IMR-90 (cell line): ENCODE data around the gene SLC2A10. TPM values are rescaled to one million over a fixed set of nuclear protein-coding genes. Genes with fewer than 3 reads are reported as not detected.

Experiments used
- ATAC-seq: fragments of 200-7000 bp; cut with Tn5 transposase; 2 replicates; pipeline ENCODE4 v1.9.1; 2020; ENCODE audit warnings: low read depth, mild to moderate bottlenecking, moderate library complexity
- BruUV-seq: library from RNA; stranded (reverse); fragments of 400-500 nt; replicated peaks from 2 replicates; lab custom pipeline; 2021; lab: Mats Ljungman, UMichigan
- CTCF ChIA-PET: fragments of 300-600 bp; formaldehyde crosslinking; extraction: SDS; loops from one replicate; lab custom pipeline; 2021; ENCODE audit warnings: antibody characterized with exemption; lab: Yijun Ruan, JAX
- POLR2A ChIA-PET: fragments of 300-600 bp; sonication (Branson Sonifier 250); formaldehyde crosslinking; loops from one replicate; lab custom pipeline; 2022; ENCODE audit warnings: antibody characterized with exemption; ENCODE audit not compliant: unreplicated experiment; lab: Charles Lee
- DNase-seq: peaks from one replicate; pipeline ENCODE4 v3.0.0; 2013
- H2AFZ ChIP-seq: replicated peaks from 2 replicates; pipeline ENCODE3; 2013; ENCODE audit warnings: low read length, mild to moderate bottlenecking; ENCODE audit not compliant: poor library complexity
- H2AK5ac ChIP-seq: 2 replicates; pipeline ENCODE4 v1.6.1; 2013; ENCODE audit warnings: low read depth, low read length, inconsistent platforms
- H2AK9ac ChIP-seq: replicated peaks from 2 replicates; pipeline ENCODE3; 2013; ENCODE audit warnings: mild to moderate bottlenecking, low read depth, low read length, moderate library complexity; ENCODE audit not compliant: poor library complexity
- H2BK120ac ChIP-seq: 2 replicates; pipeline ENCODE4 v1.6.1; 2013; ENCODE audit warnings: low read depth, low read length, inconsistent platforms
- H2BK15ac ChIP-seq: 3 replicates; pipeline ENCODE4 v1.6.1; 2013; ENCODE audit warnings: low read depth, low read length, inconsistent platforms
- H2BK20ac ChIP-seq: 2 replicates; pipeline ENCODE4 v1.6.1; 2013; ENCODE audit warnings: low read depth, mild to moderate bottlenecking, inconsistent platforms, low read length, moderate library complexity
- H2BK5ac ChIP-seq: 2 replicates; pipeline ENCODE4 v1.6.1; 2013; ENCODE audit warnings: mild to moderate bottlenecking, low read depth, low read length, inconsistent platforms; ENCODE audit not compliant: poor library complexity, severe bottlenecking
- H3K14ac ChIP-seq: replicated peaks from 2 replicates; pipeline ENCODE4 v1.6.1; 2013; ENCODE audit warnings: low read depth, low read length, inconsistent platforms
- H3K18ac ChIP-seq: 2 replicates; pipeline ENCODE4 v1.6.1; 2013; ENCODE audit warnings: low read depth, low read length, control low read depth
- H3K23ac ChIP-seq: 2 replicates; pipeline ENCODE4 v1.6.1; 2013; ENCODE audit warnings: low read depth, low read length, inconsistent platforms
- H3K27ac ChIP-seq: 2 replicates; pipeline ENCODE4 v1.5.1; 2013; ENCODE audit warnings: mild to moderate bottlenecking, control low read depth, low read length; ENCODE audit not compliant: insufficient read depth
- H3K27me3 ChIP-seq: 2 replicates; pipeline ENCODE4 v1.6.1; 2013; ENCODE audit warnings: low read length; ENCODE audit not compliant: control insufficient read depth, insufficient read depth
- H3K36me3 ChIP-seq: 2 replicates; pipeline ENCODE4 v1.6.1; 2013; ENCODE audit warnings: low read length, mixed read lengths; ENCODE audit not compliant: control insufficient read depth, insufficient read depth
- H3K4ac ChIP-seq: 2 replicates; pipeline ENCODE4 v1.6.1; 2013; ENCODE audit warnings: low read depth, low read length, inconsistent platforms
- H3K4me1 ChIP-seq: 2 replicates; pipeline ENCODE4 v1.6.1; 2013; ENCODE audit warnings: low read length, mixed read lengths; ENCODE audit not compliant: control insufficient read depth, insufficient read depth
- H3K4me2 ChIP-seq: 2 replicates; pipeline ENCODE4 v1.6.1; 2013; ENCODE audit warnings: low read depth, mild to moderate bottlenecking, control low read depth, low read length, moderate library complexity
- H3K4me3 ChIP-seq: 2 replicates; pipeline ENCODE4 v1.5.1; 2013; ENCODE audit warnings: low read depth, mild to moderate bottlenecking, control low read depth, low read length, moderate library complexity; ENCODE audit not compliant: insufficient read depth
- H3K56ac ChIP-seq: 2 replicates; pipeline ENCODE4 v1.6.1; 2013; ENCODE audit warnings: low read length, inconsistent platforms; ENCODE audit not compliant: insufficient read depth; ENCODE audit errors: extremely low read depth
- H3K79me1 ChIP-seq, 2 experiments: 2 replicates each; pipeline ENCODE4 v1.6.1; 2013; ENCODE audit warnings: low read length in 2 of 2, inconsistent platforms in 1 of 2, low read depth in 1 of 2
- H3K9ac ChIP-seq: 2 replicates; pipeline ENCODE4 v1.6.1; 2013; ENCODE audit warnings: low read depth, low read length, control low read depth
- H3K9me1 ChIP-seq: 2 replicates; pipeline ENCODE4 v1.6.1; 2013; ENCODE audit warnings: low read length, inconsistent platforms; ENCODE audit not compliant: insufficient read depth
- H3K9me3 ChIP-seq: 2 replicates; pipeline ENCODE4 v1.6.1; 2013; ENCODE audit warnings: low read length; ENCODE audit not compliant: control insufficient read depth, insufficient read depth
- H4K20me1 ChIP-seq: 2 replicates; pipeline ENCODE4 v1.6.1; 2013; ENCODE audit warnings: low read length, inconsistent platforms; ENCODE audit not compliant: insufficient read depth
- H4K5ac ChIP-seq: 2 replicates; pipeline ENCODE4 v1.6.1; 2013; ENCODE audit warnings: mild to moderate bottlenecking, low read depth, low read length, control low read depth
- H4K8ac ChIP-seq, 2 experiments: 2 replicates each; pipeline ENCODE4 v1.6.1; 2013; ENCODE audit warnings: low read depth in 2 of 2, low read length in 2 of 2, control low read depth in 1 of 2, inconsistent platforms in 1 of 2
- H4K91ac ChIP-seq: 2 replicates; pipeline ENCODE4 v1.6.1; 2013; ENCODE audit warnings: low read depth, low read length, inconsistent platforms; ENCODE audit not compliant: insufficient read depth
- BHLHE40 ChIP-seq: fragments of 150-350 bp; IDR thresholded peaks from 2 replicates; pipeline ENCODE4 v1.6.1; 2016; ENCODE audit warnings: mild to moderate bottlenecking, low read depth, low read length
- CEBPB ChIP-seq: IDR thresholded peaks from 2 replicates; pipeline ENCODE4 v1.6.1; 2012; ENCODE audit warnings: low read depth, low read length, improper control_type of control experiment
- CHD1 ChIP-seq: IDR thresholded peaks from 2 replicates; pipeline ENCODE4 v1.6.1; 2012; ENCODE audit warnings: low read depth, low read length, improper control_type of control experiment
- CTCF ChIP-seq: conservative IDR thresholded peaks from 2 replicates; pipeline ENCODE4 v1.5.1; 2012; ENCODE audit warnings: mild to moderate bottlenecking, low read depth, low read length, improper control_type of control experiment
- FOS ChIP-seq: fragments of 150-350 bp; IDR thresholded peaks from 2 replicates; pipeline ENCODE4 v1.6.1; 2016; ENCODE audit warnings: low read depth, low read length
- MAFK ChIP-seq: IDR thresholded peaks from 2 replicates; pipeline ENCODE4 v1.6.1; 2012; ENCODE audit warnings: low read depth, low read length, improper control_type of control experiment
- MAZ ChIP-seq: IDR thresholded peaks from 2 replicates; pipeline ENCODE4 v1.6.1; 2012; ENCODE audit warnings: low read depth, mild to moderate bottlenecking, low read length, improper control_type of control experiment, moderate library complexity, borderline replicate concordance
- MXI1 ChIP-seq: IDR thresholded peaks from 2 replicates; pipeline ENCODE4 v1.6.1; 2012; ENCODE audit warnings: low read depth, mild to moderate bottlenecking, low read length, moderate library complexity, borderline replicate concordance
- NFE2L2 ChIP-seq: fragments of 150-350 bp; IDR thresholded peaks from 2 replicates; pipeline ENCODE4 v1.6.1; 2016; ENCODE audit warnings: low read depth, mild to moderate bottlenecking, low read length
- POLR2A ChIP-seq: IDR thresholded peaks from 2 replicates; pipeline ENCODE4 v1.6.1; 2012; ENCODE audit warnings: mild to moderate bottlenecking, low read depth, low read length
- RAD21 ChIP-seq: IDR thresholded peaks from 2 replicates; pipeline ENCODE4 v1.6.1; 2012; ENCODE audit warnings: low read length, improper control_type of control experiment
- RCOR1 ChIP-seq: IDR thresholded peaks from 2 replicates; pipeline ENCODE4 v1.6.1; 2012; ENCODE audit warnings: mild to moderate bottlenecking, low read length, improper control_type of control experiment; ENCODE audit not compliant: insufficient replicate concordance
- RFX5 ChIP-seq: IDR thresholded peaks from 2 replicates; pipeline ENCODE4 v1.8.0; 2012; ENCODE audit warnings: low read depth, mild to moderate bottlenecking, low read length, moderate library complexity
- SMC3 ChIP-seq: fragments of 150-350 bp; IDR thresholded peaks from 2 replicates; pipeline ENCODE4 v1.6.1; 2016; ENCODE audit warnings: low read depth, mild to moderate bottlenecking, antibody characterized with exemption, low read length, moderate library complexity
- WGBS, 2 experiments: methylation state at CpG; one replicate each; pipeline versions ENCODE4 v1.1.5 to v1.1.7; 2013; ENCODE audit warnings: missing lambda C conversion rate in 2 of 2; ENCODE audit not compliant: insufficient read length in 1 of 2; ENCODE audit errors: extremely low coverage in 2 of 2; 5-methylcytosine and 5-hydroxymethylcytosine counted together
- dilution Hi-C: fragments of 300-500 bp; cut with HindIII; formaldehyde crosslinking; loops from one replicate; pipeline ENCODE4 v1.14.3; 2018; ENCODE audit warnings: low sequenced_read_pairs; ENCODE audit not compliant: unreplicated experiment
- in situ Hi-C: fragments of 300-500 bp; cut with MboI; formaldehyde crosslinking; loops from 3 replicates; pipeline ENCODE4 v1.14.3; 2019; ENCODE audit warnings: low sequenced_read_pairs, inconsistent platforms, mixed read lengths
- intact Hi-C: fragments of 100-400 bp; cut with micrococcal nuclease; formaldehyde crosslinking; loops from 2 replicates; pipeline ENCODE4 v1.10.0; 2022
- polyA plus RNA-seq, 3 experiments: library from polyadenylated mRNA; depleted of rRNA; stranded (reverse); fragments of >200 nt; gene quantifications; 2 replicates each; pipeline ENCODE4 v1.2.3, GENCODE V29; 2012; ENCODE audit warnings: low replicate concordance in 1 of 3
- total RNA-seq: library from RNA; depleted of rRNA; stranded (reverse); fragments of >200 nt; gene quantifications from 2 replicates; pipeline ENCODE4 v1.2.3, GENCODE V29; 2012
- TF ChIP-seq, protein P1 (sequence below): fragments of 150-350 bp; IDR thresholded peaks from 2 replicates; pipeline ENCODE4 v1.6.1; 2017; ENCODE audit warnings: mild to moderate bottlenecking, antibody characterized with exemption, low read length, low read depth
- TF ChIP-seq, protein P2 (sequence below): fragments of 150-350 bp; IDR thresholded peaks from 2 replicates; pipeline ENCODE4 v1.6.1; 2016; ENCODE audit warnings: low read depth, mild to moderate bottlenecking, low read length, moderate library complexity, borderline replicate concordance

Gene SLC2A10
- total and polyA plus RNA-seq, 2 of the 4 experiments (the other 2 are of a cell fraction): 15.2 to 22.0 TPM

GRCh38 chr20:46721476-46721875, 12.0 kb downstream of the SLC2A10 start:
- in situ Hi-C loops: no loop called here
- ChIA-PET POLR2A (no interaction called here), CTCF (no interaction called here)
- Histone ChIP-seq H3K36me3 (peaks cover 34% of the 10 kb centered on the region), H2BK20ac (no peak overlapping the region), H2BK5ac (no peak overlapping the region), H2AK9ac (no peak overlapping the region), H3K4ac (no peak overlapping the region), H3K9ac (no peak overlapping the region), H3K23ac (no peak overlapping the region), H2AK5ac (no peak overlapping the region), H3K27ac (no peak overlapping the region), H2BK120ac (no peak overlapping the region), H4K8ac (no peak overlapping the region), H3K4me2 (no peak overlapping the region), H3K14ac (no peak overlapping the region), H3K79me1 (peaks cover 8 to 54% of the 10 kb centered on the region in 2 experiments), H3K27me3 (no peaks in the 10 kb centered on the region), H4K91ac (no peak overlapping the region), H2BK15ac (no peak overlapping the region), H3K4me1 (no peaks in the 10 kb centered on the region), H2AFZ (no peak overlapping the region), H3K18ac (no peak overlapping the region), H3K4me3 (no peak overlapping the region), H3K9me3 (peaks cover 7% of the 10 kb centered on the region), H4K20me1 (peaks cover 10% of the 10 kb centered on the region), H4K5ac (no peak overlapping the region), H3K9me1 (peaks cover 9% of the 10 kb centered on the region; the same call in 1 of the 2 replicates), H3K56ac (no peak overlapping the region)
- dilution Hi-C loops: no loop called here
- intact Hi-C loops: no loop called here
- no peak for ATAC-seq
- no TSS peak for BruUV-seq
- WGBS, 2 experiments: no CpG with 5 or more reads among the region's 1 CpG
- DNase-seq: no peak
- TF ChIP-seq, protein P1, sequence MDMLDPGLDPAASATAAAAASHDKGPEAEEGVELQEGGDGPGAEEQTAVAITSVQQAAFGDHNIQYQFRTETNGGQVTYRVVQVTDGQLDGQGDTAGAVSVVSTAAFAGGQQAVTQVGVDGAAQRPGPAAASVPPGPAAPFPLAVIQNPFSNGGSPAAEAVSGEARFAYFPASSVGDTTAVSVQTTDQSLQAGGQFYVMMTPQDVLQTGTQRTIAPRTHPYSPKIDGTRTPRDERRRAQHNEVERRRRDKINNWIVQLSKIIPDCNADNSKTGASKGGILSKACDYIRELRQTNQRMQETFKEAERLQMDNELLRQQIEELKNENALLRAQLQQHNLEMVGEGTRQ: no peak
- no peak for TF ChIP-seq CEBPB
- TF ChIP-seq MAFK: no peak
- no peak for TF ChIP-seq CHD1
- TF ChIP-seq RFX5: no peak
- no peak for TF ChIP-seq NFE2L2
- TF ChIP-seq RAD21: no peak
- no peak for TF ChIP-seq RCOR1
- TF ChIP-seq MXI1: no peak
- TF ChIP-seq CTCF: no peak
- no peak for TF ChIP-seq MAZ
- TF ChIP-seq POLR2A: no peak
- TF ChIP-seq BHLHE40: no peak
- TF ChIP-seq, protein P2, sequence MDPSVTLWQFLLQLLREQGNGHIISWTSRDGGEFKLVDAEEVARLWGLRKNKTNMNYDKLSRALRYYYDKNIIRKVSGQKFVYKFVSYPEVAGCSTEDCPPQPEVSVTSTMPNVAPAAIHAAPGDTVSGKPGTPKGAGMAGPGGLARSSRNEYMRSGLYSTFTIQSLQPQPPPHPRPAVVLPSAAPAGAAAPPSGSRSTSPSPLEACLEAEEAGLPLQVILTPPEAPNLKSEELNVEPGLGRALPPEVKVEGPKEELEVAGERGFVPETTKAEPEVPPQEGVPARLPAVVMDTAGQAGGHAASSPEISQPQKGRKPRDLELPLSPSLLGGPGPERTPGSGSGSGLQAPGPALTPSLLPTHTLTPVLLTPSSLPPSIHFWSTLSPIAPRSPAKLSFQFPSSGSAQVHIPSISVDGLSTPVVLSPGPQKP: no peak
- no peak for TF ChIP-seq FOS
- TF ChIP-seq SMC3: no peak
